OCI-LY7 (cell line): ENCODE measurements around the gene PRR30.

Experiments
- CTCF ChIP-seq: fragments of 200-600 bp; sonication (generic); conservative IDR thresholded peaks from 2 replicates; pipeline ENCODE4 v1.5.1; 2014; ENCODE audit warnings: mild to moderate bottlenecking, antibody characterized with exemption, low read length, moderate library complexity, mixed read lengths
- EZH2phosphoT487 ChIP-seq: fragments of 200-600 bp; sonication (generic); IDR thresholded peaks from 2 replicates; pipeline ENCODE4 v1.6.1; 2018; ENCODE audit warnings: low read depth, borderline replicate concordance, mild to moderate bottlenecking, mixed run types, antibody characterized with exemption, low read length, moderate library complexity, mixed read lengths

- TF ChIP-seq CTCF: no peak
- no peak for TF ChIP-seq EZH2phosphoT487
Measured at GRCh38 chr2:27091746-27092695, 47.2 kb downstream of the PRR30 start.
